Fibroblast of mammary gland (primary cell): ENCODE measurements around the gene TOM1L2.

ENCODE experiments used
- DNase-seq: peaks from one replicate; pipeline ENCODE4 v3.0.0-alpha.2; 2010; ENCODE audit warnings: low read depth
- H3K4me3 ChIP-seq: 2 replicates; pipeline ENCODE4 v1.5.1; 2011; ENCODE audit warnings: low read depth, mild to moderate bottlenecking, low read length, moderate library complexity; ENCODE audit not compliant: control insufficient read depth
- TF ChIP-seq, protein P1 (sequence below): conservative IDR thresholded peaks from 2 replicates; pipeline ENCODE4 v1.5.1; 2011; ENCODE audit warnings: low read depth, low read length, inconsistent platforms; ENCODE audit not compliant: control insufficient read depth, insufficient read depth

TOM1L2 gene

GRCh38 chr17:17982801-17983200, 10.6 kb upstream of the TOM1L2 start:
- H3K4me3 ChIP-seq: no peak overlapping the region
- TF ChIP-seq, protein P1, sequence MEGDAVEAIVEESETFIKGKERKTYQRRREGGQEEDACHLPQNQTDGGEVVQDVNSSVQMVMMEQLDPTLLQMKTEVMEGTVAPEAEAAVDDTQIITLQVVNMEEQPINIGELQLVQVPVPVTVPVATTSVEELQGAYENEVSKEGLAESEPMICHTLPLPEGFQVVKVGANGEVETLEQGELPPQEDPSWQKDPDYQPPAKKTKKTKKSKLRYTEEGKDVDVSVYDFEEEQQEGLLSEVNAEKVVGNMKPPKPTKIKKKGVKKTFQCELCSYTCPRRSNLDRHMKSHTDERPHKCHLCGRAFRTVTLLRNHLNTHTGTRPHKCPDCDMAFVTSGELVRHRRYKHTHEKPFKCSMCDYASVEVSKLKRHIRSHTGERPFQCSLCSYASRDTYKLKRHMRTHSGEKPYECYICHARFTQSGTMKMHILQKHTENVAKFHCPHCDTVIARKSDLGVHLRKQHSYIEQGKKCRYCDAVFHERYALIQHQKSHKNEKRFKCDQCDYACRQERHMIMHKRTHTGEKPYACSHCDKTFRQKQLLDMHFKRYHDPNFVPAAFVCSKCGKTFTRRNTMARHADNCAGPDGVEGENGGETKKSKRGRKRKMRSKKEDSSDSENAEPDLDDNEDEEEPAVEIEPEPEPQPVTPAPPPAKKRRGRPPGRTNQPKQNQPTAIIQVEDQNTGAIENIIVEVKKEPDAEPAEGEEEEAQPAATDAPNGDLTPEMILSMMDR: no peak
- no peak for DNase-seq

DNA sequence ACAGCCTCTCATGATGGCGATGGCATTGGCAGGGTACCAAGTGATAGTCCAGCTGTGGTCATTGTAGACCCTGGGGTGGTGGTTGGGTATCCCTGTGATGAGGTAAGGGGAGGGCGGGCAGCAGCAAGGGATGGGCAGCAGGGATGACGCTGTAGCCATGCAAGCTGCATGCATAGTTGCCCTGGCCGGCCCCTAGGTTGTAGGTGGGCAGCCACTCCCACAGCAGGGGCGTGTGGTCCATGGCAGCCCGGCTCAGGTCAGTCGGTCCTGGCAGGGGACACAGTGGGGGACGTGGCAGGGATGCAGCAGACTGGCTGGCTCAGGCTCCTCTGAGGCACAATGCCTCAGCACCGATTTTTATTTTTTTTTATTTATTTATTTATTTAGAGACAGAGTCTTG, 9.1 kb upstream of the TOM1L2 start:
- TF ChIP-seq, protein P1: no peak
- no peak overlapping the region for H3K4me3 ChIP-seq
- no peak for DNase-seq

- no peak for DNase-seq
- H3K4me3 ChIP-seq: no peak overlapping the region
- TF ChIP-seq, protein P1: no peak
Measured at GRCh38 chr17:17979778-17980177, 7.6 kb upstream of the TOM1L2 start.

DNA sequence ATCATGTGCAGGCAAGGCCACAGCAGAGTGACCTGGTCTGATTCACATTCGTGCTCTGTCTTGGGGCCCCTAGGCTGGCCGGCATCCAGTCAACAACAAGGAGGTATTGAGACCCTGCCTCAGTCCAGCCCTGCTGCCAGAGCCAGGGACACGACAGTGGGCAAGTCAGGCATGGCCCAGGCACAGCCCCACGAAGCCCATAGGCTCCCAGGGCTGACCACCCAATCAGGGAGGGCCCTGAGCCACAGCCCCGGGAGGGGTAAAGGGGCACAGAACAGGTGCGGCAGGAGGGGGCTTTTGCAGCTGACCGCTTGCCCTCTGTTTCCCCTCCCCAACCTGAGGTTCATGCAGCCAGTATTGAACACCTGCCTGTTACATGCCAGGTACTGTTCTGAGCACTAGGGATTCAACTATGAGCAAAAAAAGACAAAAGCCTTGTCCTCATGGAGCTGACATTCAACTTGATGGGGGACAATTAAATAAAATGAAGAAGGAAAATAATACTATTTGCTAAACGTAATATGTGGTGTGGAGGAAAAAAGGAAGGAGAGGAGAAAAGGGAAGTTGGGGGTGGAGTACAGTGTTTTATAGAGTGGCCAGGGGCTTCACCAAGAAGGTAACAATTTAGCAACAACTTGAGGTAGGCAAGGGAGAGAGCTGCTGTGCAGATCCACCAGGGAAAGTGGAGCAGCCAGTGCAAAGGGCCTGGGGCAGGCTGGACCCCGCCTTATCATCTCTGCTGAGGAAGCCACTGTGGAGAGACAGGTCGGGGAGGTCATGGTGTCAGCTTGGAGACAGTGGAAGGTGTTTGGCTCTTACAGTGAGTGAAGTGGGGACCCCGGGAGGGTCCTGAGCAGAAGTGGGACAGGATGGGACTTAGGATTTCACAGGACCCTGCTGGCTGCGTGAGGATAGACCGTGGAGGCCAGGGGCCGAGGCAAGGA, 6.6 kb upstream of the TOM1L2 start:
- no peak overlapping the region for H3K4me3 ChIP-seq
- TF ChIP-seq, protein P1: no peak
- DNase-seq: no peak

- H3K4me3 ChIP-seq: no peak overlapping the region
- TF ChIP-seq, protein P1: no peak
- no peak for DNase-seq
Measured at GRCh38 chr17:17976931-17977570, 4.9 kb upstream of the TOM1L2 start.

- TF ChIP-seq, protein P1: no peak
- DNase-seq: no peak
- no peak overlapping the region for H3K4me3 ChIP-seq
Measured at GRCh38 chr17:17975436-17975835, 3.2 kb upstream of the TOM1L2 start.
